AG08395 (cell line): ENCODE measurements around the gene CAST.
"Not testable (repeated sequence)": the region's sequence is repeated elsewhere in the genome, so short reads cannot be mapped to it uniquely, and the experiment has no call there.

Source experiments
- DNase-seq: peaks from one replicate; pipeline ENCODE4 v3.0.0; 2012; ENCODE audit warnings: mixed read lengths, low spot score

Gene CAST

DNA sequence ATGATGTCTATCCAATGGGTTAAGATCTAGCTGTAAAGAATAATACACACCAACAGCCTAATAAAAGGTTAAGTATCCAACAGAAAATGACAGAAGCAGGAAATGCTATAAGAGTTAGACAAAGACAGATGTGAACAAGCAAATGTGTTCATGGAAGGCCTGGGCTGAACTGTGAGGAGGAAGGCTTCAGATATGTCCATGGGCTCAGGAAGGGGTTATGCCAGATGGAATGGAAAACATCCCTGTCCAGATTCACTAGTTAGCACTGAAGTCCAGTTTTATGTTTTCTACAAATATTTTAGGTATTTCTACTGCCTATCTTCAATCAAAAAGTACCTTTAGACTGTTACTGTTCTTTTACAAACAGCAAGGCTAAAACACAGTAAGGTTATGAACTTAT lies 118.5 kb downstream of the CAST start:
- DNase-seq: peak; percentile 18

DNA sequence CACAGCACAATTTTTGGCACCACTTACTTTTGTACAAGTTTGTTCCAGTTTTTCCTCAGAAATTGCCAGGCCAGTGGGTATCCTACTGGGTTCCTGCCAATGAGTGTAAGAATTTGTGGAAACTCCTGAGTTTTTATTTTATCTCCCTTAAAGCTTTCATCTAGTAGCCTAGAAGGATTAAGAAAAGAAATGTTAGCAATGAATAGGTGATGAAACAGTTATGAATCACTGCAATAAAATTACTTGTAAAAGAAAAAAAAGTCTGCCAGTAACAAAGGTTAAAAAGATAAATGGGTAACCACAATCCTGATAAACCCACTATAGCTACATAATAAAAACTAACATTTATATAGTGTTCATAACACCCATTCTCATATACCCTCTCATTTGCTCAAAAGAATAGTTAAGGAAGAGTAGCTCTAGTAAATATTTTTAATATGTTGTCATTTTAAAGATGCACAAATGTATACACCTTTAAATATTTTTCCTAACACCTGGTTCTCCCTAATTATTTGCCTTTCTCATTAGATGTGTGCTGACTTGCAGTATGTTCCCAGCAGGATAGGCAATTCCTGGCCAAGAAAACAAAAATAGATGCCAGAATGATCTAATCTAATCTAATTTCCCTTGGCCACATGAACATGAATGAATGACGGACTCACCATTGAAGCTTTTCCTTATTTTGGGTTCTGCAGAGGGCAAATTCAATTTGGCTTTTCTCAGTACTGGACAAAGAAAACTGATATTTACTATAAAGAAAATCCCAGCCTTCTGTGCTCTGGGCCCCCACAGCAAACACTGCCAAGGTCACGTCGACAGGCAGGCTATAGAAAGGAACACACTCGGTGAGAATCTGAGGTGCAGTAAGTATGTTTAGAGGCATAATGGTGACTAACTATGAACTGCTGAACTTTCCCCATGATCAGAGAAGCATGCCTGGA lies 119.1 kb downstream of the CAST start:
- peak; percentile 31 for DNase-seq

DNA sequence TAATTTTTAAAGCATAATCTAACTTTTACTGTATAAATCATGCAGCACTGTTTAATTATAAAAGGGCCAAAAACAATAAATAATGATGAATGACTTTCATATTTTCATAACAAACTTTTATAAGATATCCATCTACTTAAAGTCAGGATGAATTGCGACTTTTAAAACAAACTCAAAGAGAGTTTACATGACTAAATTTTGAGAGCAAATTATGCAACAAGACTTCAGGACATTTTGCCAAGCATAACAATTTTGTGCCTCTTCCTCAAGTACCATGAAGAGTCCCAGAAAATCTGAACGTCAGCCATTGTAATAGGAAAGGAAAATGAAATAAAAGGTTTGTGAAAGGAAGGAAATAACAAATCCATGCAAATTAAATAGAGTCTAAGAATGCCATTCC lies 121.2 kb downstream of the CAST start:
- no peak for DNase-seq

DNA sequence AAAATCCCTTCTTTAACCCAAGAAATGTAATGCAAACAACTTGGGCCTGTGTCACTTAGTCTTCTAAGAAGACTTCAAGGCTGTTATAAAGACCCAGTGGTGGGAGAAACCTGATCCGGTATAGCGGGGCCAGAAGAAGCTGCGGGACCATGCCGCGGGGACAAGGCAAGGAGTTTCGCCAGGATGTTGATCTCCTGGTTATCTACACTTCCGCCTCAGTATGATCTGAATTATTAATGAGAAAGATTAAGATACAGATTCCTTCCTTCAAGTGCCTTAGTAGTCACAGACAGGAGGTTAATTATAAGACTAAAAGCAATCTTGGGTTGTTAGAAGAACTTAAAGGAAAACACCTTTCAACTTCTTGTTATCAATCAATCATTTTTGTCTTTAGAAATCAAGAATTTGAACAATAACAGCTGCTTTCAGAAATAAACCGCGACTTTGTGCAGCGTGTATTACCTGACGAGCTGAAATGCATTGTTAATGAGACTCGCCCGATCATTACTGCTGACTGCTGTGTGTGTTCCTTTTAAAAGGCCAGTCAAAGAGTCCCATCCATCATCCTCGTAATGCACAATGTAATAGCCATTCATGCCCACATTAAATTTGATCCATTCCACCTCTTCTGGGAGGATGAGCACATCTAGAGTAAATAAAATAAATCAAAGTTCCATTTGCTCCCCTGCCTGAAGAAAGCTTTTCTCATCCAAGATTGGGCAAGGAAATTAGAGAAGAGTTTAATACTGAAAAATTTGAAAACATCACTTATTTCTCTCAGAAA lies 123.3 kb downstream of the CAST start:
- no peak for DNase-seq

DNA sequence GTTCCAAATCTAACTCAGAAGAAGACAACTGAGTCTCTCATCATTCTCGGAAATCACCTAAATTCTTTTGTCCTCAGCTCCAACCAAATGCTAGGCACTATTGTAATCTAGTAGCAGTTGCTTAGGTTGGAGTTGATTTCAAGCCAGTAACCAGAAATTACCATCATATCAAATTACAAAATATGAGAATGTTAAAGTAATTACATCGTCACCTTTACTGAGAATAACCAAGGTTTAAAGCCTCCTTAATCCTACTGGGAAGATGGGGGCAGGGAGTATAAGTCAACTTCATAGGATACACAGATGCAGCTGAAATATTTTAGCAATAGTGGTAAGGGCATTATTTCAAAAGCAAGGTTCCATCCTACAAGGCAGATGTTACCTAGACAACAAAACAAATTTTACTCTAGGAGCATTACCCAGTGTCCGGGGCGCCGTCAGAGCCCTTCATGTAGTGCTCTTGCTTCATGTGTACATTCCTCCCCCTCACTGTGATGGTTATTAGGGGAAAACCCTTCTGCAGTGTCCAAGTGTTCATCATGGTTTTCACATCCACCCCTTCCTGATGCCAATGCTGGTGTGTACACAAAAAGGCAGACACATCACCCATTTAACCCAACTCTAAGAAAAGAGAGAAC lies 126.1 kb downstream of the CAST start:
- no peak for DNase-seq

DNA sequence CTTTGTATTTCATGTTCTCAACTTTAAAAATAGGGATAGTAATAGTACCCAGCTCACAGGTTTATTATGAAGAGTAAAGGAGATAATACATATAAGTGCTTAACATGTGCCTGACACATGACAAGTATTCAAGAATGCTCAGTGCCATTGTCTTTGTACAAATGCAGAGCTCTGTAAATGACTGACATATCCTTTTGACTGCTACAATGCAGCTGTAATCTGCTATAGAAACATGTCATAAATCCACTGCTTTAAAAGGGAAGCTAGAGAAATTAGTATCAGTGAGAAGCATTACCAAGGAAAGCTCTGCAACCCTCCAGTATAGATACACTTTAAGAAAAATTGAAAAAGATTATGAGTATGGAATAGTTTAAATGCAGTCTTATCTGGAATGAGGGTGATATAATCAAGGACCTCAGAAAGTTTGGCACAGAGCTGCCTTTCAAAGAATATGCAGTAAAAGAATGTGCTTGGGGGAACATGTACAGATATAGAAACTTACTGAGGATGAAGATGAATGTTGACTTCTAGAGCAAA lies 127.7 kb downstream of the CAST start:
- DNase-seq: no peak

DNA sequence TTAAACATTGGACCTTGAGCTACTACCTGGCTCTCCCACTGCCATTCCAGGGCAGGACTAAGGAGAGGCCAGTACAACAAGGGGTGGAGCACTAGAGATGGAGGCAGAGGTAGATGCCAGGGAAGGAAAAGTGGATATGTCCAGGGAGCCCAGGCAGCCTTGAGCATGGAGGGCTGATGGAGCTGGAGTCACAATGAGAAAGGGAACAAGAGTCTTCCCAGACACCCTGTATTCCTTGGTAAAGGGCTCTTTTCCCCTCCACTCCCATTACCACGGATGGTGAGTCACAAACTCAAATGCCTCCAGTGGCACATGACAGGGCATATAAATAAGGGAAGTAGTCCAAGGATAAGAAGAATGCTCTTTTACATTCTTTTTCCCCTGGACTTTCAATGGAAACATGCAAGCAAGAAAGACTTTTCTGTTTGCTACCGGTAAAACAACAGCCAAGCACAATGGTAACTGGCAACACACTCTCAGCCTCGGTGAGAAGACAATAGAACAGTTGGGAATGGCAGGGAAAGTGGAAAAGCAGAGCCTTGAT lies 128.9 kb downstream of the CAST start:
- DNase-seq: peak; percentile 40

DNA sequence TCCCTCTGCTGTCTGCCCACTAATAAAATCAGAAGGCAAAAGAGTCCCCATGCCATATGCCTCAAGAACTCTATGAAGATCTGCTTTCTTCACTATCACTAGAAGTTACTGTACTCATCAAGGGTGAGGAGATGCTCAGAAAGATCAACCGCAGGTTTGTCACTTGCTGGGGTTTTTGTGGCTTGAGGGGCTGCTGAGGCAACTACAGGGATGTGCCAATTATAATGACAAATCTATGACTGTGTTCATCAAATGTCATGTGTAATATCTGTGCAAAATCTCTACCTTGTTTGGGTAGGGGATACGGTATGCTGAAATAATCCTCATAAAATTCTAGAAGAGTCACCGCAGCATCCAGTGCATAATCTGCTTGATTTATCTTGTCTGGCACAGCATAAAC lies 132.6 kb downstream of the CAST start:
- no peak for DNase-seq

DNA sequence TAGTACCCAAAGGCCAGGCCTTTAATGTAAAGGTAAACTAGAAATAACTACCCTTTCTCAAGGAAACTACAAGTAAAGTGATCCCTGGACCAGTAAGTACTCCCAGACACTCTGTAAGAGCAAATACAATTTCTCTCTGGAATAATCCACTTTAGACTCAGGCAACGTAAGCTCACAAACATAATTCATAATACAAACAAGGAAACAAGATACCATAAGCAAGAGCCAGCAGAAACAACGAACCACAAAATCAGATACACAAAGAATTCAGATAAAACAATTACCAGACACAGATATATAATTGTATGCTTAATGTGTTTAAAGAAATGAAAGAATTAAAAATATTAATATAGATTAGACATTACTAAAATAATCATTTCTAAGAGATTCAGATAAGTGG lies 133.4 kb downstream of the CAST start:
- no peak for DNase-seq

DNA sequence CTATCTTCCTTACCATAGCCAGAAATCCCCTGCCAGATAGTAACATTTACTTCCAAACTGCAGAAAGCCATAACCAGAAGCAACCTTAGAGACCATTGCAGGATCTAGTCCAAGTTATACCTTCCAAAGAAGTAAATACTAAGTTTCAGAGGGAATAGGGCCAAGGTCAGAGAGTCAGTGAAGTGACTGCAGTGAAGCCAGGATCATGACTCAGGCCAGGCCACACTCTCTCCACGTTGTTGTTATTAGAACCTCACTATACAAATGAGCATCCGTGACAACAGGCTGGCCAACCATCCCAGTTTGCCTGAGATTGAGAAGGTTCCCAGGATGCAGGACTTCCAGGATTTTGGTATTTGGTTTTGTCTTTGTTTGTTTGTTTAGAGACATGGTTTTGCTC lies 134.3 kb downstream of the CAST start:
- no peak for DNase-seq

DNA sequence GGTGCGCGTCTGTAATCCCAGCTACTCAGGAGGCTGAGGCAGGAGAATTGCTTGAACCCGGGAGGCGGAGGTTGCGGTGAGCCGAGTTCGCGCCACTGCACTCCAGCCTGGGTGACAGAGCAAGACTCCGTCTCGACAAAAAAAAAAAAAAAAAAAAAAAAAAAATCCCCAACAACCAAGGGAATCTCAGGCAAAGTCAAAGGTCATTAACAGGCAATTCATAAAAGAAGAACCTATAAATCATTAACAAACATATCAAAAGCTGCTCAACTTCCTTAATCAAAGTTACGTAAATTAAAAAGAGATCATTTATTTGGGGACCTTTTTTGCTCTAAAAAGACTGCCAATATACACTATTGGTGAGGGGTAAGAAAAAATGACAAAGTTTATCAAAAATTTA lies 139.5 kb downstream of the CAST start:
- not testable (repeated sequence) for DNase-seq

DNA sequence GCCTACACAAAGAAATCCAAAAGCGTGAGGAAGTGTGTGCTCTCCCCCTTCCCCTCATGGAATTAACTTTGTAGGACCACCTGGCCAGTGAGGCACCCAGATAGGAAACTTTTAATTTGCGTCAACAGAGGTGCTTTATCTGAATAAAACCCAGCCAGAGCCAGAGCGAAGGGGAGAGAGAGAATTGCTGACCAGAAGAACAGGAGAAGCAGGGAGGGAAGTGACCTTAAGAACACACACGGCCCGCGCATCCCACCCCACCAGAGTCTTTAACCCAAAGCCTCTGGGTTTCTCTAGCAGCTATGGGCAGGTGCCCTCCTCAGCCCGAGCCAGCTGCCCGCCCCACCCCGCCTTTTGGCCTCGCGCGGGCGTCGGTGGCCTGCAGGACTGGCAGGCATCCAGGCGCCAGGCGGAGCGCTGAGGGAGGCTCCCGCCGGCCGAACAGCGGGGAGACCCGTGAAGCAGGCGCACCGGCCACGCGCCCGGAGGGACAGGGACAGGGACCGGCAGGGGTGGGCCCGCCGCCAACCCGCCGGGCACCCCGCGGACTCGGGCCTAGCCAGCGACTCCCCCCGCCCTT lies 145.0 kb downstream of the CAST start:
- peak; percentile 79 for DNase-seq

DNA sequence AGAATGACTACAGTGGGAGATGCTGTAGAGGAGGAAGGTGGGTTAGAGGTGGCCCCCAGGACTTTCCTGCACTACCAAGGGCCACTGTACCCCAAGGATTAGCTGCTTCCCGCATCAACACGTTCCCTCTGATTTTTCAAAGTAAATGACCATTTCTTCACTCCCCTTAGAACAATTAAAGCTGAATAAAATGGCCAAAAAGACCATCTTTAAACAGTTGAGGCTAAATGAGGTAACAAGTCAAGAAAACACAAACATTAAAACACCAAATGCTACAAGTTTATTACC lies 146.3 kb downstream of the CAST start:
- no peak for DNase-seq

DNA sequence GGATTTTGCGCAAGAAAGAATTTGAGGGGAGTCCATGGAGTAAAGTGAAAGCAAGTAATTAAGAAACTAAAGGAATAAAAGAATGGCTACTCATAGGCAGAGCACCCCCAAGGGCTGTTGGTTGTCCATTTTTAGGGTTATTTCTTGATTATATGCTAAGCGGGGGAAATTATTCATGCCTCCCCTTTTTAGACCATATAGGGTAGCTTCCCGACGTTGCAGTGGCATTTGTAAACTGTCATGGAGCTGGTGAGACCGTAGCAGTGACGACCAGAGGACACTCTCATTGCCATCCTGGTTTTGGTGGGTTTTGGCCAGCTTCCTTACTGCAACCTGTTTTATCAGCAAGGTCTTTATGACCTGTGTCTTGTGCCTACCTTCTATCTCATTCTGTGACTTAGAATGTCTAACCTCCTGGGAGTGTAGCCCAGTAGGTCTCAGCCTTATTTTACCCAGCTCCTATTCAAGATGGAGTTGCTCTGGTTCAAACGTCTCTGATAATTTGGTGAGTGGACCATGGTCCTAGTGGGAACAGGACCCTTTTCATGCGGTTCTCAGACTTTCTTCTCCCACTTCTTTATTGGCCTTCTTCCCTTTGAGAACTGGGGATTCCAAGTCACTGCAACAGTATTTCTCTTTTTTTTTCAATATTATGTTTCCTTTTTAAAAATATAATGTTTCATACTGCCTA lies 146.8 kb downstream of the CAST start:
- no peak for DNase-seq

DNA sequence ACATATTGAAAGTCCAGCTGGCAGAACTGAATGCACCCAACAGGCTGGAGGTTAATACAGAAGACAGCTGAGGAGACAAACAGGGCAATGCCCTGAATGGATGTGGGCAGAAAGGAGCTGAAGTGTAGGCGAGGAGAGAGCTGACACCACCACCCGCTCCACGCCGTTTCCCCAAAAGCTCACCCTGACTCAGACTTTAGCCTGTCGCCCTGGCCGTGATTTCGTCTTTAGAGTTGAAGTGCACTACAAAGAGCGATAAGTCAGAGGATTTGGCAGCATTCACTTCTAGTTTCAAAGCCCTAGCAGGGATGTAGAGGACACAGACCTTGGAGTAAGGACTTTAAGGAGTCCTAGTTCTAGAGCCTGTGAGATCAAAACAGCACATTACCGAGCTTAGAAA lies 147.7 kb downstream of the CAST start:
- no peak for DNase-seq

DNA sequence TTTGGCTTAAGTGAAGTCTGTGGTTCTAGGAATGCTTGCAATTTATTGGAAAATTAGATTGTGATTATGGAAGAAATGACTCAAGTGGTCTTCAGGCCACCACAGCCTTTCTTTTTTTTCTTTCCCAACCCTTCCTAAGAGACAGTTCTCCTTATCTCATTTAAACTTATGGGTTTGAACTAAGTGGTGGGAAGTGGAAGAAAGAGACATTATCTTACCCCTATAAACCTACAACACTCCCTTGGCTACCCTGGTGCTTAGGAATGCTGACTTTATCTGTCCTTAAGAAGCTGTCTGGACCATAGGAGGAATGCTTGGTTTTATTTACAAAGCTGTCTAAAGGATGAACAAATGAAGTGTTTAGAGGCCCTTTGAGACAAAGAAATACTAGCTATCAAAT lies 150.7 kb downstream of the CAST start:
- DNase-seq: no peak

DNA sequence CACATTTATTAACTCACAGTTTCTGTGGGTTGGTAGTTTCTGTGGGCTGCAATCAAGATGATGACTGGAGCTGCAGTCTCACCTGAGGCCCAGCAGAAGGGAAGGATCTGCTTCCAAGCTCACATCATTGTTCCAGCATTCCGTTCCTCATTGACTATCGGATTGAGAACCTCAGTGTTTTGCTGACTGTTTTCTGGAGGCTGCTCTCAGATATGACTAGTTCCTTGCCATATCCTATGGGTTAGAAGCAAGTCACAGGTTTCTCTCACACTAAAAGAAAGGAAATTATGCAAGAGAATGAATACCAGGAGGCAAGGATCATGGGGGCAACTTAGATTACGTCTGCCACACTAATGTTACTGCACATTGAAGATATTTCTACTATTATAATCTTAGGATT lies 151.9 kb downstream of the CAST start:
- no peak for DNase-seq

DNA sequence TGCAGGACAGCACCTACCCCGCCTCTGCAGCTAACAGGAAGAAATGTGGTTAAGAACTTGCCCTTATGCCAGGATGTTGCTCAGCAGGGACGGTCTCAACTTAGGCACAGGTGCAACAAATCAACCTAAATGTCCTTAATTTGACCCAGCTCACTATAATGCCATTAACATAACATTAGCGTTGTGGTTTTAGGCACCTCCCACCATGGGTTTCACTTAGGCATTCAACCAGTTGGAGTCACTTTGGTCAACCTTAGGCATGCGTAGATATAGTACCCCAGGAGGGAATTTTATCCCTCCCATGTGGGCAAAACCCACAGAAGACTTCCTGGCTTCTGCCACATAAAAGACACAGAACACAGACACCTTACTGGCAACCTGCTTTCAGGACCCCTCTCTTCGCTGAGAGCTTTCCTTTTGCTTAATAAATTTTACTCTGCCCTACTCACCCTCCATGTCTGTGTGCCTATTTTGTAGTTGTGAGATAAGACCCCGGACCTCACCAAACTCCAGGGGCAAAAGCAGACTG lies 154.3 kb downstream of the CAST start:
- no peak for DNase-seq

DNA sequence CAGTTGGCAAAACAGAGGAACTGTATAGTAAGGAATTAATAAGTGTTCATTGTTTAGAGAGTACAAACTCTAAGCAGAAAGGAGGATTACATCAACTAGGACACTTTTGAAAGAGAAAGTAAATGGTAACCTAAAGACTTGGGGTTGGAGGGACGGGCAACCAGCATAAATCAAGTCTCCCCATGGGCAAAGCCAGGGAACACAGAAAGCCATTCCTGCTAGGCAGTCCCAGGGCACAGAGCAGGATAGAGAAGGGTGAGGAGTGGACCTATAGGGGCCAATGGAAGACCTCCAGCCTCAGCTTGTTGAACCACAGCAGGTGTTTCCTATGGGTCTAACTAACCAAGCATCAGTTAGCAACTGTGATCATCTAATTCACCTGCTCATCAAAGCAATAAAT lies 154.8 kb downstream of the CAST start:
- DNase-seq: no peak

DNA sequence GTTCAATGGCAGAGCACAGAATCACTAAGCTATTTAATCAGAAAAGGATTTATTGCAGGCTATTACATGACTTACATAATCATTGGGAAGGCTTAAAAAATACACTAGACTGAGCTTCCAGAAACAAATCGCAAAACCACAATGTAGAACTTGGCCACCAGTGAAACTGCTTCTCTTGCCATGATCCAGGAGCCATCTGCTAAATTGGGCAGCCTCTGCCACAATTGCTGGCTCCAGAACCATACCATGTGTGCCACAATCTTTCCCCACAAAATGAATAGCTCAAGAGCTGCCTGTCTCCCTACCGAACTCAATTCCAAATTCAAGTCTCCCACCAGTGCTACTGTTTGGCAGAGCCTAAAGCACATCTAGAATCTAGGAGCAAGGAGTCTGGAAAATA lies 155.3 kb downstream of the CAST start:
- DNase-seq: no peak

DNA sequence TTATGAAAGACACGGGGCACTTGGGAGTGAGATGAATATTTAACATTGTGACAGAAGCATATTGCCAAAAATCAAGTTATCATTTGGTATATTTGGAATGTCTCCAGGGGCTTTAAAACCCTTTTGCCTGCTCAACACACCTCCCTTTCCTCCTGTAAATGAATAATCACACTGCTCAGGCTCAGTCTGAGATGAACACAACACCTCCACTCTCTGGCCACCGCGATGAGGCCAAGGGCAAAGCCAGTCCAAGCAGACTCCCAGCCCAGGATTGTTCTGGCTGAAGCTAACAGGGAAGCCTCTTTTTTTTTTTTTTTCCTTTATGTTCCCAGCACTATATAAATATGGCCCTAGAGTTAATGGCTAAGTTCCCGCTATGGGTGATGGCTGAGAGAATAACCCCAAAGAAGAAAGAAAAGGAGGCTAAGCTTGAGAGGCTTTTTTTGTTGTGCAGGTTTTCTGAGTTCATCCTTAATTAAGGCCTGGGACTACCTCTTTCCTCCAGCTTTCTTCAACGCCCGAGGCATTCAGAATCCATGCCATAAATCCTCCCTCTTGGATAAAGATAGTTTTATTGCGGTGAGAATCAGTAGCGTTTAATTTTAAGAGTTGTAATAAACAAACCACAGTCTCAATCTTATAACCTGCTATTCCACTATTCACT lies 156.1 kb downstream of the CAST start:
- DNase-seq: no peak
